HG02938 (cell line): ENCODE data around the gene MXRA7.

Source experiments
- ATAC-seq: cut with Tn5 transposase; IDR thresholded peaks from one replicate; pipeline ENCODE4 v1.9.1; 2021; ENCODE audit warnings: mild to moderate bottlenecking, moderate library complexity; ENCODE audit not compliant: unreplicated experiment

Gene MXRA7

GRCh38 chr17:76681222-76682137, 29.3 kb downstream of the MXRA7 start:
- no peak for ATAC-seq

GRCh38 chr17:76679239-76679638, 31.5 kb downstream of the MXRA7 start:
- ATAC-seq = no peak

- ATAC-seq = no peak
Measured at GRCh38 chr17:76678330-76678729, 32.4 kb downstream of the MXRA7 start.

GRCh38 chr17:76677406-76677805, 33.4 kb downstream of the MXRA7 start:
- ATAC-seq = no peak

- ATAC-seq = no peak
Measured at GRCh38 chr17:76676629-76677028, 34.1 kb downstream of the MXRA7 start.

- no peak for ATAC-seq
Measured at GRCh38 chr17:76675648-76676047, 35.1 kb downstream of the MXRA7 start.

- ATAC-seq = no peak
Measured at GRCh38 chr17:76674600-76674999, 36.2 kb downstream of the MXRA7 start.

- no peak for ATAC-seq
Measured at GRCh38 chr17:76673729-76674128, 37.0 kb downstream of the MXRA7 start.

GRCh38 chr17:76672892-76673291, 37.9 kb downstream of the MXRA7 start:
- ATAC-seq = no peak

GRCh38 chr17:76672270-76672851, 38.4 kb downstream of the MXRA7 start:
- ATAC-seq = no peak

- ATAC-seq = peak; percentile 3
Measured at GRCh38 chr17:76671912-76672262, 38.9 kb downstream of the MXRA7 start.

- ATAC-seq = peak; percentile 99
Measured at GRCh38 chr17:76671123-76671911, 39.4 kb downstream of the MXRA7 start.

- no peak for ATAC-seq
Measured at GRCh38 chr17:76670718-76671122, 40.0 kb downstream of the MXRA7 start.

GRCh38 chr17:76670020-76670717, 40.6 kb downstream of the MXRA7 start:
- ATAC-seq = no peak

GRCh38 chr17:76667786-76668453, 42.8 kb downstream of the MXRA7 start:
- no peak for ATAC-seq

- ATAC-seq = no peak
Measured at GRCh38 chr17:76667491-76667755, 43.3 kb downstream of the MXRA7 start.

GRCh38 chr17:76660656-76661042, 50.1 kb downstream of the MXRA7 start:
- no peak for ATAC-seq

- no peak for ATAC-seq
Measured at GRCh38 chr17:76659928-76660655, 50.7 kb downstream of the MXRA7 start.

- no peak for ATAC-seq
Measured at GRCh38 chr17:76658242-76658662, 52.5 kb downstream of the MXRA7 start.
